B cell (primary cell): ENCODE data around the gene HES2. TPM values are rescaled to one million over a fixed set of nuclear protein-coding genes. Genes with fewer than 3 reads are reported as not detected.

ENCODE experiments used
- ATAC-seq: fragments of 200-7000 bp; cut with Tn5 transposase; one replicate; pipeline ENCODE4 v1.10.0; 2021; ENCODE audit warnings: low read depth, mild to moderate bottlenecking, moderate number of reproducible peaks, moderate library complexity
- CTCF ChIA-PET: fragments of 350-600 bp; sonication (Branson Sonifier 250); formaldehyde crosslinking; loops from one replicate; lab custom pipeline; 2021; ENCODE audit warnings: antibody characterized with exemption, inconsistent platforms; lab: Charles Lee
- POLR2A ChIA-PET: fragments of 350-600 bp; sonication (Branson Sonifier 250); formaldehyde crosslinking; loops from one replicate; lab custom pipeline; 2021; ENCODE audit warnings: antibody characterized with exemption; lab: Charles Lee
- DNase-seq: peaks from one replicate; pipeline ENCODE4 v3.0.0; 2013
- H2AFZ ChIP-seq: 2 replicates; pipeline ENCODE4 v1.6.1; 2012; ENCODE audit warnings: mild to moderate bottlenecking, low read depth, low read length; ENCODE audit not compliant: insufficient read depth, poor library complexity, severe bottlenecking
- H3K27ac ChIP-seq, 2 donors: 1 replicate in 1 of 2; 2 replicates in 1 of 2; pipeline ENCODE4 v1.5.1; 2012 to 2013; ENCODE audit warnings: low read length in 2 of 2, mild to moderate bottlenecking in 2 of 2, moderate library complexity in 1 of 2
- H3K27me3 ChIP-seq, 4 experiments: fragments of 200-600 bp in 1 of 4; sonication (generic) in 1 of 4; replicated peaks in 1 of 4; 1 replicate in 2 of 4; 2 replicates in 2 of 4; pipeline versions ENCODE4 v1.6.1 to v1.7.0; 2013 to 2016; ENCODE audit warnings: low read length in 3 of 4, mild to moderate bottlenecking in 2 of 4, mixed read lengths in 1 of 4, moderate library complexity in 1 of 4; ENCODE audit not compliant: insufficient read depth in 4 of 4, control insufficient read depth in 3 of 4; ENCODE audit errors: control extremely low read depth in 1 of 4
- H3K36me3 ChIP-seq, 2 experiments: replicated peaks in 1 of 2; 1 replicate in 1 of 2; 2 replicates in 1 of 2; pipeline versions ENCODE4 v1.6.1 to v1.7.1; 2013; ENCODE audit warnings: low read length in 1 of 2; ENCODE audit not compliant: insufficient read depth in 2 of 2, control insufficient read depth in 1 of 2; ENCODE audit errors: control extremely low read depth in 1 of 2, extremely low read depth in 1 of 2
- H3K4me1 ChIP-seq, 2 donors: fragments of 200-600 bp in 1 of 2; sonication (generic) in 1 of 2; 1 replicate in 1 of 2; 2 replicates in 1 of 2; pipeline versions ENCODE4 v1.5.1 to v1.6.1; 2013 to 2017; ENCODE audit warnings: low read length in 2 of 2; ENCODE audit not compliant: control insufficient read depth in 2 of 2, insufficient read depth in 2 of 2
- H3K4me2 ChIP-seq: replicated peaks from 2 replicates; pipeline ENCODE3; 2012; ENCODE audit warnings: mild to moderate bottlenecking, low read depth, low read length; ENCODE audit not compliant: poor library complexity, severe bottlenecking
- H3K4me3 ChIP-seq, 5 experiments: fragments of 200-600 bp in 1 of 5; sonication (generic) in 1 of 5; 1 replicate in 3 of 5; 2 replicates in 2 of 5; pipeline versions ENCODE4 v1.5.1 to v1.7.0; 2011 to 2016; ENCODE audit warnings: low read length in 4 of 5, mild to moderate bottlenecking in 4 of 5, low read depth in 2 of 5, control low read depth in 1 of 5, moderate library complexity in 1 of 5; ENCODE audit not compliant: insufficient read depth in 1 of 5; ENCODE audit errors: control extremely low read depth in 1 of 5, extremely low read depth in 1 of 5
- H3K79me2 ChIP-seq: fragments of 200-600 bp; sonication (generic); one replicate; pipeline ENCODE4 v1.6.0; 2016; ENCODE audit warnings: low read length; ENCODE audit not compliant: control insufficient read depth, insufficient read depth
- H3K9ac ChIP-seq: fragments of 200-600 bp; sonication (generic); 2 replicates; pipeline ENCODE4 v1.6.1; 2017; ENCODE audit warnings: mild to moderate bottlenecking, low read length, moderate library complexity
- H3K9me3 ChIP-seq, 3 donors: one replicate each; pipeline versions ENCODE4 v1.6.1 to v1.7.1; 2013; ENCODE audit warnings: low read length in 2 of 3; ENCODE audit not compliant: control insufficient read depth in 2 of 3, insufficient read depth in 1 of 3; ENCODE audit errors: control extremely low read depth in 1 of 3
- H4K20me1 ChIP-seq: 2 replicates; pipeline ENCODE4 v1.6.0; 2012; ENCODE audit warnings: mild to moderate bottlenecking, low read length; ENCODE audit not compliant: insufficient read depth, control insufficient read depth, poor library complexity, severe bottlenecking
- H3K27ac Mint-ChIP-seq: one replicate; pipeline ENCODE4 v1.8.0; 2021; ENCODE audit warnings: mixed read lengths
- H3K27me3 Mint-ChIP-seq: one replicate; pipeline ENCODE4 v1.8.0; 2021; ENCODE audit warnings: mixed read lengths
- H3K4me1 Mint-ChIP-seq: one replicate; pipeline ENCODE4 v1.8.0; 2021; ENCODE audit warnings: mixed read lengths
- H3K4me3 Mint-ChIP-seq: one replicate; pipeline ENCODE4 v1.8.0; 2021; ENCODE audit warnings: mixed read lengths
- H3K9me3 Mint-ChIP-seq: one replicate; pipeline ENCODE4 v1.8.0; 2022; ENCODE audit warnings: mixed read lengths; ENCODE audit not compliant: insufficient read depth
- EZH2 ChIP-seq: IDR thresholded peaks from 2 replicates; pipeline ENCODE4 v1.6.1; 2012; ENCODE audit warnings: borderline replicate concordance, low read depth, mild to moderate bottlenecking, moderate library complexity, low read length; ENCODE audit not compliant: insufficient read depth, poor library complexity, severe bottlenecking
- WGBS: methylation state at CpG from one replicate; pipeline ENCODE4 v1.1.5; 2013; ENCODE audit warnings: missing lambda C conversion rate; ENCODE audit not compliant: insufficient coverage; 5-methylcytosine and 5-hydroxymethylcytosine counted together
- intact Hi-C: fragments of 100-400 bp; cut with micrococcal nuclease; formaldehyde crosslinking; loops from one replicate; pipeline ENCODE4 v1.10.0; 2022
- polyA plus RNA-seq: library from polyadenylated mRNA; depleted of rRNA; stranded (reverse); fragments of >200 nt; gene quantifications from 2 replicates; pipeline ENCODE4 v1.2.3, GENCODE V29; 2012
- total RNA-seq, 2 donors: library from RNA; stranded (reverse); fragments of 120-200 nt in 1 of 2; gene quantifications; 1 replicate in 1 of 2; 2 replicates in 1 of 2; pipeline versions ENCODE4 v1.2.3 to v1.2.4, GENCODE V29; 2013 to 2022
- TF ChIP-seq, protein P1 (sequence below): fragments of 200-600 bp; IDR thresholded peaks from one replicate; pipeline ENCODE4 v1.8.0; 2022; ENCODE audit warnings: antibody characterized with exemption, mild to moderate bottlenecking

The HES2 gene
- total and polyA plus RNA-seq, 2 donors (not counting 1 experiment from before 2014, with no cell fraction given), result not detected

DNA sequence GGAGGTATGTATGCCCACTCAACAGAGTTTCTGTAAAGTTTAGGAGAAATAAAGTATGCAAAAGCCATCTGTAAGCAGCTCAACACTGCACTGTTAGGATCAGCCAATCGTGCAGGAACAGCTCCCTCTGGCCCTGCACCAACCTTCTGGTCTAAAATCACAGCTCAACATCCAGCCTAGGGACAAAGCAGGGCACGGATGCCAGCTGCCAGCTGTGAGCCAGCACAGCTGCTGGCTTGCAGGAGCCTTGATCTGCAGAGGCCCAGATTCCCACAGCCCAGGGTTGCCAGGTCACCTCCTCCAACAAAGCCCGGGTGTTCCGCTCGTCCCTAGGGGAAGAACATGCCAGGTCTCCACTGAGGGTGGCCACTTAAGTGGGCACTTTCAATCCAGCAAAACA is 34.8 kb downstream of the HES2 start:
- Histone ChIP-seq H3K9ac (no peak overlapping the region), H3K4me1 (no peaks in the 10 kb centered on the region), H3K4me2 (no peak overlapping the region), H4K20me1 (no peaks in the 10 kb centered on the region), H3K27me3 (peaks cover 0 to 3% (median 0%) of the 10 kb centered on the region in 4 experiments), H3K79me2 (no peaks in the 10 kb centered on the region), H3K36me3 (no peaks in the 10 kb centered on the region), H3K9me3 (peaks cover 0 to 4% (median 0%) of the 10 kb centered on the region in 3 donors), H3K27ac (no peak overlapping the region), H3K4me3 (no peak overlapping the region), H2AFZ (no peak overlapping the region)
- CTCF ChIA-PET, result interaction anchor here (1.5 kb wide), 1 partner anchor 138 kb away, joined by 5 read pairs; no protein-coding TSS in a partner anchor
- Mint-ChIP-seq H3K27ac (no peak overlapping the region), H3K4me1 (no peaks in the 10 kb centered on the region), H3K4me3 (no peak overlapping the region), H3K9me3 (no peaks in the 10 kb centered on the region), H3K27me3 (no peaks in the 10 kb centered on the region)
- no peak for ATAC-seq
- POLR2A ChIA-PET, result no interaction called here
- intact Hi-C loops, result no loop called here
- WGBS, result 95% methylated on average over 5 of the region's 5 CpGs
- DNase-seq, result no peak
- no peak for TF ChIP-seq EZH2
- TF ChIP-seq, protein P1, sequence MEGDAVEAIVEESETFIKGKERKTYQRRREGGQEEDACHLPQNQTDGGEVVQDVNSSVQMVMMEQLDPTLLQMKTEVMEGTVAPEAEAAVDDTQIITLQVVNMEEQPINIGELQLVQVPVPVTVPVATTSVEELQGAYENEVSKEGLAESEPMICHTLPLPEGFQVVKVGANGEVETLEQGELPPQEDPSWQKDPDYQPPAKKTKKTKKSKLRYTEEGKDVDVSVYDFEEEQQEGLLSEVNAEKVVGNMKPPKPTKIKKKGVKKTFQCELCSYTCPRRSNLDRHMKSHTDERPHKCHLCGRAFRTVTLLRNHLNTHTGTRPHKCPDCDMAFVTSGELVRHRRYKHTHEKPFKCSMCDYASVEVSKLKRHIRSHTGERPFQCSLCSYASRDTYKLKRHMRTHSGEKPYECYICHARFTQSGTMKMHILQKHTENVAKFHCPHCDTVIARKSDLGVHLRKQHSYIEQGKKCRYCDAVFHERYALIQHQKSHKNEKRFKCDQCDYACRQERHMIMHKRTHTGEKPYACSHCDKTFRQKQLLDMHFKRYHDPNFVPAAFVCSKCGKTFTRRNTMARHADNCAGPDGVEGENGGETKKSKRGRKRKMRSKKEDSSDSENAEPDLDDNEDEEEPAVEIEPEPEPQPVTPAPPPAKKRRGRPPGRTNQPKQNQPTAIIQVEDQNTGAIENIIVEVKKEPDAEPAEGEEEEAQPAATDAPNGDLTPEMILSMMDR, result no peak

DNA sequence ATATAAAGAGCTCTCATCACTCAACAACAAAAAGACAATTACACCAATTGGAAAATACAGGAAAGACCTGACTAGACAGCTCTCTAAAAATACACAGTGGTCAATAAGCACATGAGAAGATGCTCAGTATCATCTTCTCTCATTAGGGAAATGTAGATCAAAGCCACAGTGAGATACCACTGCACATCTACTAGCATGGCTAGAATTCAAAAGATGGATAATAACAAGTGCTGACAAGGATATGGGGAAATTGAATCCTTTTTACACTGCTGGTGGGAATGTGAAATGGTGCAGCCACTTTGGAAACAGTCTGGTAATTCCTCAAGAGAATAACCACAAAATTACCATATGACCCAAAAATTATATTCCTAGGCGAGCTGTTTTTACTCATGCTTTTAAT is 35.6 kb downstream of the HES2 start:
- TF ChIP-seq, protein P1, result no peak
- TF ChIP-seq EZH2, result no peak
- Histone ChIP-seq H3K4me2 (no peak overlapping the region), H3K4me1 (no peaks in the 10 kb centered on the region), H3K9me3 (peaks cover 0 to 4% (median 0%) of the 10 kb centered on the region in 3 donors), H3K4me3 (no peak overlapping the region), H3K27ac (no peak overlapping the region), H3K79me2 (no peaks in the 10 kb centered on the region), H3K9ac (no peak overlapping the region), H4K20me1 (no peaks in the 10 kb centered on the region), H3K27me3 (no peaks in the 10 kb centered on the region), H3K36me3 (no peaks in the 10 kb centered on the region), H2AFZ (no peak overlapping the region)
- DNase-seq, result no peak
- no peak overlapping the region for H3K4me3 Mint-ChIP-seq
- no peaks in the 10 kb centered on the region for H3K9me3 Mint-ChIP-seq
- ChIA-PET CTCF (interaction anchor here (1.5 kb wide), 1 partner anchor 137 kb away, joined by 5 read pairs; no protein-coding TSS in a partner anchor), POLR2A (no interaction called here)
- no peak for ATAC-seq
- H3K4me1 Mint-ChIP-seq, result no peaks in the 10 kb centered on the region
- H3K27ac Mint-ChIP-seq, result no peak overlapping the region
- H3K27me3 Mint-ChIP-seq, result no peaks in the 10 kb centered on the region
- intact Hi-C loops, result no loop called here
- WGBS, result no CpG with 5 or more reads among the region's 1 CpG
